Breast epithelium (tissue), 4 donors: ENCODE data around the gene KLK13. TPM values are rescaled to one million over a fixed set of nuclear protein-coding genes. Genes with fewer than 3 reads are reported as not detected.

Experiments used
- DNase-seq, 2 donors: peaks; one replicate each; pipeline ENCODE4 v3.0.0-alpha.2; 2019; ENCODE audit warnings: low spot score in 2 of 2
- H3K27ac ChIP-seq, 2 donors: fragments of 200-600 bp; sonication (generic) in 1 of 2; one replicate each; pipeline ENCODE4 v1.5.1; 2016 to 2019; ENCODE audit warnings: mild to moderate bottlenecking in 1 of 2
- H3K27me3 ChIP-seq, 2 donors: fragments of 200-600 bp; sonication (generic) in 1 of 2; one replicate each; pipeline versions ENCODE4 v1.5.1 to v1.6.0; 2017 to 2019; ENCODE audit warnings: control low read depth in 1 of 2, mild to moderate bottlenecking in 1 of 2
- H3K36me3 ChIP-seq: fragments of 200-600 bp; one replicate; pipeline ENCODE4 v1.5.1; 2019
- H3K4me1 ChIP-seq, 2 donors: fragments of 200-600 bp; sonication (generic); one replicate each; pipeline ENCODE4 v1.5.1; 2016 to 2019; ENCODE audit warnings: control low read depth in 1 of 2
- H3K4me3 ChIP-seq, 3 donors: fragments of 200-600 bp; sonication (generic); 1 replicate in 2 of 3; 2 replicates in 1 of 3; pipeline ENCODE4 v1.5.1; 2016 to 2019; ENCODE audit warnings: mild to moderate bottlenecking in 3 of 3, moderate library complexity in 2 of 3
- H3K9me3 ChIP-seq, 2 donors: fragments of 200-600 bp; sonication (generic) in 1 of 2; one replicate each; pipeline ENCODE4 v1.5.1; 2016 to 2019; ENCODE audit warnings: control low read depth in 1 of 2
- POLR2A ChIP-seq: fragments of 450-650 bp; IDR thresholded peaks from one replicate; pipeline ENCODE4 v1.6.1; 2016; ENCODE audit warnings: antibody characterized with exemption, mild to moderate bottlenecking, moderate library complexity
- POLR2AphosphoS5 ChIP-seq, 3 donors: sonication (generic); formaldehyde crosslinking; IDR thresholded peaks; one replicate each; pipeline ENCODE4 v1.6.1; 2017; ENCODE audit warnings: antibody characterized with exemption in 3 of 3
- intact Hi-C: fragments of 100-400 bp; cut with DNase I; formaldehyde crosslinking; loops from one replicate; pipeline ENCODE4 v1.15.1; 2023; ENCODE audit warnings: low total_unique reads
- total RNA-seq, 3 donors: library from RNA; depleted of rRNA; stranded (reverse); fragments of >200 nt; gene quantifications; one replicate each; pipeline ENCODE4 v1.1.0, GENCODE V29; 2016
- TF ChIP-seq, protein P1 (sequence below), 3 donors: fragments of 450-650 bp; IDR thresholded peaks; one replicate each; pipeline ENCODE4 v1.5.1; 2016 to 2017; ENCODE audit warnings: antibody characterized with exemption in 3 of 3, mild to moderate bottlenecking in 3 of 3, moderate library complexity in 3 of 3

Gene KLK13
- total RNA-seq, 3 donors from 2014 or later, result not detected

DNA sequence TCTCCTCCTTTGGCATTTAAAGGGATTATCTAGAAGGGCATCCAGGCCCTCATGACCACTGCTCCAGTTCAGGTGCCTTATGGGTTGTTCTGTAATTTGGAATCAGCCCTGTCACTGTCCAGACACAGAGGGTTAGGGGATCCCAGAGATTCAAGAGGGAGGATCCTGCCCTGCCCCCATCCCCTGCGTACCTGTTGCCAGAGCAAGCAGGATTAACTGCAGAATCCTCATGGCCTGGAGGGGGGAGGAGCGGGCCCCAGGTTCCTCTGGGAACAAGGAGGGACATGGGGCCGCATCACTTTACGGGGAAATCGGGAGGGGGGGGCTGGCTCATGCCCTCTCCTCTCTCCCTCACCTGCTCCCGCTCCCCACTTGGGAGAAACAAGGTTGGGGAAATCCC lies 39.5 kb downstream of the KLK13 start:
- Histone ChIP-seq H3K27ac (peak overlapping the region in 1 of 2 donors; percentile 82), H3K9me3 (no peaks in the 10 kb centered on the region), H3K4me3 (no peak overlapping the region), H3K27me3 (peaks cover 0 to 32% of the 10 kb centered on the region in 2 donors), H3K36me3 (no peaks in the 10 kb centered on the region), H3K4me1 (no peaks in the 10 kb centered on the region)
- intact Hi-C loops, result no loop called here
- no peak for DNase-seq
- TF ChIP-seq, protein P1, sequence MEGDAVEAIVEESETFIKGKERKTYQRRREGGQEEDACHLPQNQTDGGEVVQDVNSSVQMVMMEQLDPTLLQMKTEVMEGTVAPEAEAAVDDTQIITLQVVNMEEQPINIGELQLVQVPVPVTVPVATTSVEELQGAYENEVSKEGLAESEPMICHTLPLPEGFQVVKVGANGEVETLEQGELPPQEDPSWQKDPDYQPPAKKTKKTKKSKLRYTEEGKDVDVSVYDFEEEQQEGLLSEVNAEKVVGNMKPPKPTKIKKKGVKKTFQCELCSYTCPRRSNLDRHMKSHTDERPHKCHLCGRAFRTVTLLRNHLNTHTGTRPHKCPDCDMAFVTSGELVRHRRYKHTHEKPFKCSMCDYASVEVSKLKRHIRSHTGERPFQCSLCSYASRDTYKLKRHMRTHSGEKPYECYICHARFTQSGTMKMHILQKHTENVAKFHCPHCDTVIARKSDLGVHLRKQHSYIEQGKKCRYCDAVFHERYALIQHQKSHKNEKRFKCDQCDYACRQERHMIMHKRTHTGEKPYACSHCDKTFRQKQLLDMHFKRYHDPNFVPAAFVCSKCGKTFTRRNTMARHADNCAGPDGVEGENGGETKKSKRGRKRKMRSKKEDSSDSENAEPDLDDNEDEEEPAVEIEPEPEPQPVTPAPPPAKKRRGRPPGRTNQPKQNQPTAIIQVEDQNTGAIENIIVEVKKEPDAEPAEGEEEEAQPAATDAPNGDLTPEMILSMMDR (IDR thresholded peaks at IDR 0.05), result no peak
- TF ChIP-seq POLR2AphosphoS5 (IDR thresholded peaks at IDR 0.05), result no peak
- TF ChIP-seq POLR2A, result no peak

DNA sequence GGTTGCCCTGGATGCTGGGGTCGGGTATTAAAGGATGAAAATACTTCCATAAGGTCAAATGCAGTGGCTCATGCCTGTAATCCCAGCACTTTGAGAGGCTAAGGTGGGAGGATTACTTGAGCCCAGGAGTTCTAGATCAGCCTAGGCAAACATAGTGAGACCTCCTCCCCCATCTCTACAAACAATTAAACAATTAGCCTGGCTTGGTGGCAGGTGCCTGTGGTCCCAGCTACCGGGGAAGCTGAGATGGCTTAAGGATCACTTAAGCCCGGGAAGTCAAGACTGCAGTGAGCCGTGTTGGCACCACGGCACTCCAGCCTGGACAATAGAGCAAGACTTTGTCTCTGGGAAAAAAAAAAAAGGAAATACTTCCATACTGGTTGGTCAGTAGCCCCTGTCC lies 40.0 kb downstream of the KLK13 start:
- H3K4me1 ChIP-seq, result no peaks in the 10 kb centered on the region
- H3K36me3 ChIP-seq, result no peaks in the 10 kb centered on the region
- no peak for DNase-seq
- intact Hi-C loops, result no loop called here
- H3K27me3 ChIP-seq, result peaks cover 0 to 32% of the 10 kb centered on the region in 2 donors
- TF ChIP-seq, protein P1 (IDR thresholded peaks at IDR 0.05), result no peak
- TF ChIP-seq POLR2A (no peak), POLR2AphosphoS5 (IDR thresholded peaks at IDR 0.05) (no peak)
- peak overlapping the region in 1 of 2 donors; percentile 82 for H3K27ac ChIP-seq
- no peak overlapping the region for H3K4me3 ChIP-seq
- H3K9me3 ChIP-seq, result no peaks in the 10 kb centered on the region

DNA sequence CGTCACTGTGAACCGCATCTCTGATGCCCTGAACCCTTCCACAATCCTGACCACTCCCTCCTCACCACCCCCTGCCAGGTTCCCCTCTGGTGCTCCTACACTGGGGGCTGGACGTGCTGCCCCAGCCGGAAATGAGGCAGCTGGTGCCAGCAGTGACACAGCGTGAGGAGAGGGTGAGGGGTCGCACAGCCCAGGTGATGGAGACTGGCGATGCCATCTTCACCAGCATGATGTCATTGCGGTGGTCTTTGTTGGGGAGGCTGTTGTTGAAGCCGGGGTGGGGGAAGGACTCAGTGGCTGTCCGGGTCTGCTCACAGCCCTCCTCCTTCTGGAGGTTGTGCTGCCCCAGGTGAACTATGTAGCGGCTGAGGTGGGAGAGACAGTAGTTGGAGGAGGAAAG lies 40.9 kb downstream of the KLK13 start:
- Histone ChIP-seq H3K36me3 (no peaks in the 10 kb centered on the region), H3K9me3 (no peaks in the 10 kb centered on the region), H3K27me3 (peaks cover 0 to 32% of the 10 kb centered on the region in 2 donors), H3K4me3 (no peak overlapping the region), H3K27ac (no peak overlapping the region), H3K4me1 (no peaks in the 10 kb centered on the region)
- intact Hi-C loops, result no loop called here
- TF ChIP-seq, protein P1 (IDR thresholded peaks at IDR 0.05), result no peak
- TF ChIP-seq POLR2AphosphoS5 (IDR thresholded peaks at IDR 0.05) (no peak), POLR2A (no peak)
- no peak for DNase-seq

DNA sequence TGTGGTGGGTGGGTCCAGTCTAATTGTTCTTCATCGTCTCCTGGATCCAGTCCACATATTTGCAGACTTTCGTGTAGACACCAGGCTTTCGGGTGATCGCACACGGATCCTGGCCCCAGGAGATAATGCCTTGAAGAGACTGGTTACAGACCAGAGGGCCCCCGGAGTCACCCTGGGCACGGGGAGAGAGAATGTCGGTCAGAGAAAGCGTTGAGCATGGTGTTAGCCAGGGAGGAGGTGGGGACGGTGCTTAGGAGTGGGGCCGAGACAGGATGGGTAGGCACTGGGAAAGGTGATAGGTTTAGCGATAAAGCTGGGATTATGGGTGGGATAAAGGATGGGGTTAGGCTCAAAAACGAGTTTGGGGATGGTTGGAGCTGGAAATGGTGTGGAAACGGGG lies 42.4 kb downstream of the KLK13 start:
- no peak for DNase-seq
- H3K4me1 ChIP-seq, result no peaks in the 10 kb centered on the region
- no peaks in the 10 kb centered on the region for H3K36me3 ChIP-seq
- H3K4me3 ChIP-seq, result no peak overlapping the region
- TF ChIP-seq POLR2A (no peak), POLR2AphosphoS5 (IDR thresholded peaks at IDR 0.05) (no peak)
- TF ChIP-seq, protein P1 (IDR thresholded peaks at IDR 0.05), result no peak
- no peak overlapping the region for H3K27ac ChIP-seq
- no peaks in the 10 kb centered on the region for H3K9me3 ChIP-seq
- peaks cover 0 to 32% of the 10 kb centered on the region in 2 donors for H3K27me3 ChIP-seq
- intact Hi-C loops, result no loop called here

DNA sequence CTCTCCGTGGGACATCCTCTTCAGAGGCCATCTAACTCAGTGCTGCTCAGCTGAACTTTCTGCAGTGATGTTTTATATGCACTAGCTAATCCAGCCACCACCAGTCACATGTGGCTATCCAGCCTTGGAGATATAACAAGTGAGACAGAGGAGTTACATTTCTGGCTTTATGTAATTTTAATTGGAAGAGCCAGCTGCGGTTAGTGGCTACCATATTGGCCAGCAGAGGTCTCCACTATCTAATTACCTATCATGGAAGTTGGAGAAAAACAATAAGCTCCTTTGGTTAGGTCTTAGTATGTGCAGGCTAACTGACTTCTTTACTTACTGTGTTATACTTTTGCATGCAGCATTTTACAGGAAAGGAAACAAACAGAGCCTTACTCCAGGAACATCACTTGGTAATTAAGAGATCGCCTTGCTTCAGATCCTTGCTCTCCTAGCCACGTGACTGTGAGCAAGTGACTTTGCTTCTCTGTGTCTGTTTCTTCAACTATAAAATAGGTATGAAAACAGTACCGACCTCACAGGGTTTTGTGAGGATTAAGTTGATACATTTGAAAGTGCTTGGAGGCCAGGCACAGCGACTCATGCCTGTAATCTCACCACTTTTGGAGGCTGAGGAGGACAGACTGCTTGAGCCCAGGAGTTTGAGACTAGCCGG lies 43.8 kb downstream of the KLK13 start:
- H3K27me3 ChIP-seq, result peaks cover 0 to 26% of the 10 kb centered on the region in 2 donors
- peak in 1 of 2 donors; percentile 48 for DNase-seq
- TF ChIP-seq, protein P1 (IDR thresholded peaks at IDR 0.05), result peak; percentile 67 to 78 (median 78)
- TF ChIP-seq POLR2AphosphoS5 (IDR thresholded peaks at IDR 0.05), result no peak
- H3K4me1 ChIP-seq, result peaks cover 0 to 3% of the 10 kb centered on the region in 2 donors
- H3K36me3 ChIP-seq, result no peaks in the 10 kb centered on the region
- H3K27ac ChIP-seq, result peak overlapping the region; percentile 9 to 85
- no peaks in the 10 kb centered on the region for H3K9me3 ChIP-seq
- intact Hi-C loops, result no loop called here
- H3K4me3 ChIP-seq, result no peak overlapping the region
